ENCODE measurements around the gene DAB2IP. TPM values are rescaled to one million over a fixed set of nuclear protein-coding genes. Genes with fewer than 3 reads are reported as not detected.

DAB2IP gene
- total and polyA plus RNA-seq, 2 donors: 8.2 to 8.4 TPM

- DNase-seq (ENCODE audit: low read depth in 6 of 9, low spot score in 9 of 9): no peak
- 96% methylated on average over 3 of the region's 3 CpGs for WGBS
- Histone ChIP-seq H3K27me3 (ENCODE audit: control insufficient read depth in 2 of 2, insufficient read depth in 1 of 2, low read length in 1 of 2) (no peaks in the 10 kb centered on the region), H3K4me1 (ENCODE audit: control insufficient read depth in 2 of 2, insufficient read depth in 2 of 2, low read length in 2 of 2) (no peaks in the 10 kb centered on the region), H3K9me3 (ENCODE audit: control insufficient read depth in 2 of 2, insufficient read depth in 1 of 2, low read length in 1 of 2) (no peaks in the 10 kb centered on the region), H3K27ac (ENCODE audit: low read depth in 1 of 2, low read length in 1 of 2) (no peak overlapping the region), H3K36me3 (ENCODE audit: control insufficient read depth in 2 of 2, insufficient read depth in 2 of 2, low read length in 1 of 2) (no peaks in the 10 kb centered on the region), H3K4me3 (ENCODE audit: low read length in 2 of 2) (no peak overlapping the region)
These were observed 179.2 kb downstream of the DAB2IP start for GRCh38 chr9:121830441-121831140.

- Histone ChIP-seq H3K36me3 (ENCODE audit: control insufficient read depth in 2 of 2, insufficient read depth in 2 of 2, low read length in 1 of 2) (no peaks in the 10 kb centered on the region), H3K9me3 (ENCODE audit: control insufficient read depth in 2 of 2, insufficient read depth in 1 of 2, low read length in 1 of 2) (no peaks in the 10 kb centered on the region), H3K27ac (ENCODE audit: low read depth in 1 of 2, low read length in 1 of 2) (no peak overlapping the region), H3K4me1 (ENCODE audit: control insufficient read depth in 2 of 2, insufficient read depth in 2 of 2, low read length in 2 of 2) (no peaks in the 10 kb centered on the region), H3K27me3 (ENCODE audit: control insufficient read depth in 2 of 2, insufficient read depth in 1 of 2, low read length in 1 of 2) (no peaks in the 10 kb centered on the region), H3K4me3 (ENCODE audit: low read length in 2 of 2) (no peak overlapping the region)
- DNase-seq (ENCODE audit: low read depth in 6 of 9, low spot score in 9 of 9): no peak
- over 99% methylated on average over 3 of the region's 3 CpGs for WGBS
These were observed 180.4 kb downstream of the DAB2IP start for GRCh38 chr9:121831869-121832268.

- 98% methylated on average over 9 of the region's 9 CpGs for WGBS
- Histone ChIP-seq H3K9me3 (ENCODE audit: control insufficient read depth in 2 of 2, insufficient read depth in 1 of 2, low read length in 1 of 2) (no peaks in the 10 kb centered on the region), H3K4me3 (ENCODE audit: low read length in 2 of 2) (no peak overlapping the region), H3K27me3 (ENCODE audit: control insufficient read depth in 2 of 2, insufficient read depth in 1 of 2, low read length in 1 of 2) (no peaks in the 10 kb centered on the region), H3K4me1 (ENCODE audit: control insufficient read depth in 2 of 2, insufficient read depth in 2 of 2, low read length in 2 of 2) (peaks cover 0 to 9% of the 10 kb centered on the region in 2 donors), H3K27ac (ENCODE audit: low read depth in 1 of 2, low read length in 1 of 2) (no peak overlapping the region), H3K36me3 (ENCODE audit: control insufficient read depth in 2 of 2, insufficient read depth in 2 of 2, low read length in 1 of 2) (no peaks in the 10 kb centered on the region)
- no peak for DNase-seq (ENCODE audit: low read depth in 6 of 9, low spot score in 9 of 9)
These were observed 181.6 kb downstream of the DAB2IP start for GRCh38 chr9:121833061-121833460.

Other genes starting within 250 kb of the DAB2IP start
- gene GGTA1, start 151.8 kb upstream of the DAB2IP start, total RNA-seq: 7.9 TPM
- 9.7 TPM for gene GGTA1, start 151.8 kb upstream of the DAB2IP start, polyA plus RNA-seq

All from thymus (tissue), 11 donors.